H1 (cell line): ENCODE data around the gene CEP135. TPM values are rescaled to one million over a fixed set of nuclear protein-coding genes. Genes with fewer than 3 reads are reported as not detected.

Experiments
- CTCF ChIA-PET: fragments of 300-600 bp; sonication (Branson Sonifier 250); formaldehyde crosslinking; loops from one replicate; lab custom pipeline; 2021; ENCODE audit not compliant: partially characterized antibody; lab: Charles Lee
- POLR2A ChIA-PET: fragments of 300-600 bp; sonication (Branson Sonifier 250); formaldehyde crosslinking; loops from one replicate; lab custom pipeline; 2021; ENCODE audit warnings: inconsistent platforms; ENCODE audit not compliant: partially characterized antibody; lab: Charles Lee
- DNase-seq, 2 experiments: peaks; one replicate each; pipeline versions ENCODE4 v3.0.0 to v3.0.0-alpha.2; 2010 to 2022; ENCODE audit warnings: low spot score in 2 of 2, low read depth in 1 of 2, mixed read lengths in 1 of 2
- FAIRE-seq: peaks from 2 replicates; lab custom pipeline; 2011; peaks lifted over from hg19 to GRCh38; lab: Jason Lieb, UNC
- H2AFZ ChIP-seq: 2 replicates; pipeline ENCODE4 v1.8.1; 2012; ENCODE audit warnings: low read length, inconsistent platforms
- H2AK5ac ChIP-seq: 2 replicates; pipeline ENCODE4 v1.6.1; 2013; ENCODE audit warnings: low read depth, low read length
- H2BK120ac ChIP-seq: replicated peaks from 2 replicates; pipeline ENCODE3; 2013; ENCODE audit warnings: low read depth, low read length, inconsistent platforms
- H2BK12ac ChIP-seq: 2 replicates; pipeline ENCODE4 v1.6.1; 2013; ENCODE audit warnings: low read depth, low read length
- H2BK15ac ChIP-seq: 2 replicates; pipeline ENCODE4 v1.6.1; 2013; ENCODE audit warnings: low read length
- H2BK20ac ChIP-seq: 2 replicates; pipeline ENCODE4 v1.6.1; 2013; ENCODE audit warnings: low read length
- H2BK5ac ChIP-seq: 2 replicates; pipeline ENCODE4 v1.6.1; 2013; ENCODE audit warnings: low read depth, low read length
- H3K14ac ChIP-seq: 2 replicates; pipeline ENCODE4 v1.6.1; 2013; ENCODE audit warnings: inconsistent platforms; ENCODE audit not compliant: insufficient read length
- H3K18ac ChIP-seq: 2 replicates; pipeline ENCODE4 v1.6.1; 2013; ENCODE audit warnings: low read length; ENCODE audit errors: extremely low read depth
- H3K23ac ChIP-seq: 2 replicates; pipeline ENCODE4 v1.6.1; 2013; ENCODE audit warnings: inconsistent platforms; ENCODE audit not compliant: insufficient read length
- H3K23me2 ChIP-seq: 2 replicates; pipeline ENCODE4 v1.6.1; 2013; ENCODE audit warnings: low read depth, low read length
- H3K27ac ChIP-seq: 2 replicates; pipeline ENCODE4 v1.6.1; 2011; ENCODE audit warnings: low read depth, low read length, inconsistent platforms
- H3K27me3 ChIP-seq, 4 experiments: replicated peaks in 1 of 4; 1 replicate in 1 of 4; 2 replicates in 3 of 4; pipeline versions ENCODE4 v1.6.1 to v1.8.1; 2011 to 2013; ENCODE audit warnings: low read length in 3 of 4, mild to moderate bottlenecking in 3 of 4, inconsistent platforms in 2 of 4, mixed read lengths in 2 of 4, moderate library complexity in 1 of 4; ENCODE audit not compliant: control insufficient read depth in 3 of 4, insufficient read depth in 3 of 4; ENCODE audit errors: extremely low read depth in 1 of 4
- H3K36me3 ChIP-seq, 4 experiments: 2 replicates each; pipeline versions ENCODE4 v1.6.1 to v1.8.1; 2011 to 2013; ENCODE audit warnings: mild to moderate bottlenecking in 4 of 4, low read length in 3 of 4, moderate library complexity in 2 of 4, control low read depth in 1 of 4, inconsistent platforms in 1 of 4; ENCODE audit not compliant: insufficient read depth in 4 of 4, control insufficient read depth in 2 of 4
- H3K4ac ChIP-seq: replicated peaks from 2 replicates; pipeline ENCODE3; 2013; ENCODE audit warnings: low read length, low read depth, mixed read lengths, inconsistent platforms; ENCODE audit not compliant: insufficient read length
- H3K4me1 ChIP-seq, 4 experiments: replicated peaks in 1 of 4; 1 replicate in 1 of 4; 2 replicates in 3 of 4; pipeline versions ENCODE4 v1.6.1 to v1.8.1; 2011 to 2013; ENCODE audit warnings: low read length in 3 of 4, inconsistent platforms in 2 of 4, mixed read lengths in 1 of 4; ENCODE audit not compliant: insufficient read depth in 4 of 4, control insufficient read depth in 3 of 4
- H3K4me2 ChIP-seq, 2 experiments: 2 replicates each; pipeline versions ENCODE4 v1.6.1 to v1.8.1; 2011 to 2013; ENCODE audit warnings: low read depth in 2 of 2, low read length in 2 of 2, control low read depth in 1 of 2, inconsistent platforms in 1 of 2, mild to moderate bottlenecking in 1 of 2; ENCODE audit not compliant: insufficient read depth in 1 of 2
- H3K4me3 ChIP-seq, 4 experiments: fragments of 200-600, 300-600 bp in 1 of 4; sonication (generic), shearing (Covaris generic), sonication (Bioruptor Twin) in 1 of 4; 2 replicates each; pipeline versions ENCODE4 v1.5.1 to v1.8.1; 2011 to 2016; ENCODE audit warnings: low read length in 4 of 4, low read depth in 3 of 4, control low read depth in 2 of 4, inconsistent platforms in 2 of 4, mild to moderate bottlenecking in 2 of 4, mixed read lengths in 1 of 4, moderate library complexity in 1 of 4; ENCODE audit not compliant: insufficient read depth in 2 of 4; ENCODE audit errors: extremely low read depth in 1 of 4
- H3K56ac ChIP-seq: replicated peaks from 2 replicates; pipeline ENCODE3; 2013; ENCODE audit warnings: low read depth, mild to moderate bottlenecking, mixed read lengths, low read length, inconsistent platforms; ENCODE audit not compliant: insufficient read length
- H3K79me1 ChIP-seq: 2 replicates; pipeline ENCODE4 v1.6.1; 2013; ENCODE audit warnings: low read depth, low read length, control low read depth
- H3K79me2 ChIP-seq, 2 experiments: 2 replicates each; pipeline versions ENCODE4 v1.6.1 to v1.8.1; 2012 to 2013; ENCODE audit warnings: low read length in 2 of 2, mild to moderate bottlenecking in 2 of 2, inconsistent platforms in 1 of 2; ENCODE audit not compliant: insufficient read depth in 2 of 2, control insufficient read depth in 1 of 2
- H3K9ac ChIP-seq, 4 experiments: replicated peaks in 1 of 4; 1 replicate in 1 of 4; 2 replicates in 3 of 4; pipeline versions ENCODE4 v1.6.1 to v1.8.1; 2011 to 2013; ENCODE audit warnings: low read depth in 3 of 4, low read length in 3 of 4, control low read depth in 2 of 4, mild to moderate bottlenecking in 2 of 4, moderate library complexity in 2 of 4, inconsistent platforms in 1 of 4; ENCODE audit errors: extremely low read depth in 1 of 4
- H3K9me3 ChIP-seq, 2 experiments: 2 replicates each; pipeline versions ENCODE4 v1.6.1 to v1.8.1; 2012 to 2013; ENCODE audit warnings: mild to moderate bottlenecking in 2 of 2, moderate library complexity in 2 of 2, control low read depth in 1 of 2, inconsistent platforms in 1 of 2, low read depth in 1 of 2, low read length in 1 of 2, mixed read lengths in 1 of 2; ENCODE audit not compliant: insufficient read depth in 2 of 2
- H4K20me1 ChIP-seq, 2 experiments: replicated peaks in 1 of 2; 2 replicates each; pipeline versions ENCODE3 to v1.8.1; 2011 to 2013; ENCODE audit warnings: inconsistent platforms in 2 of 2, low read length in 2 of 2, mild to moderate bottlenecking in 1 of 2; ENCODE audit not compliant: insufficient read depth in 2 of 2, control insufficient read depth in 1 of 2
- H4K5ac ChIP-seq: 2 replicates; pipeline ENCODE4 v1.6.1; 2013; ENCODE audit warnings: low read length, low read depth, mixed read lengths, inconsistent platforms; ENCODE audit not compliant: insufficient read length
- H4K8ac ChIP-seq: 2 replicates; pipeline ENCODE4 v1.8.0; 2013; ENCODE audit warnings: mild to moderate bottlenecking, moderate library complexity, low read length, inconsistent platforms; ENCODE audit not compliant: insufficient read depth; ENCODE audit errors: extremely low read depth
- H4K91ac ChIP-seq: replicated peaks from 2 replicates; pipeline ENCODE3; 2013; ENCODE audit warnings: low read length, mixed read lengths, inconsistent platforms; ENCODE audit not compliant: insufficient read length
- ASH2L ChIP-seq: fragments of 200-600, 300-600 bp; sonication (generic); IDR thresholded peaks from one replicate; pipeline ENCODE4 v1.7.1; 2017; ENCODE audit warnings: low read length
- HDAC6 ChIP-seq: IDR thresholded peaks from one replicate; pipeline ENCODE4 v1.7.1; 2012; ENCODE audit warnings: low read depth, mild to moderate bottlenecking, inconsistent platforms, low read length, moderate library complexity
- PHF8 ChIP-seq: fragments of 200-600 bp; sonication (generic); conservative IDR thresholded peaks from 2 replicates; pipeline ENCODE4 v1.7.1; 2012; ENCODE audit warnings: low read depth, mild to moderate bottlenecking, inconsistent platforms, low read length, moderate library complexity
- SIX5 ChIP-seq: IDR thresholded peaks from 2 replicates; pipeline ENCODE4 v1.6.1; 2011; ENCODE audit warnings: mild to moderate bottlenecking, low read depth, low read length
- SP1 ChIP-seq: IDR thresholded peaks from 2 replicates; pipeline ENCODE4 v1.6.1; 2011; ENCODE audit warnings: low read depth, low read length
- TEAD4 ChIP-seq: IDR thresholded peaks from 2 replicates; pipeline ENCODE4 v1.6.1; 2012; ENCODE audit warnings: low read depth, low read length, inconsistent platforms, mixed read lengths
- WGBS, 2 experiments: shearing (Covaris generic) in 1 of 2; methylation state at CpG; one replicate each; pipeline versions ENCODE4 v1.1.6 to v1.1.7; 2013 to 2015; ENCODE audit warnings: low lambda C conversion rate in 2 of 2, mixed read lengths in 2 of 2, inconsistent platforms in 1 of 2, low coverage in 1 of 2, missing lambda C conversion rate in 1 of 2; ENCODE audit not compliant: insufficient replicate concordance in 2 of 2, insufficient coverage in 1 of 2, insufficient read length in 1 of 2; ENCODE audit errors: extremely low coverage in 1 of 2, missing lambda C conversion rate in 1 of 2; 5-methylcytosine and 5-hydroxymethylcytosine counted together
- polyA plus RNA-seq, 7 experiments: library from polyadenylated mRNA; depleted of rRNA in 3 of 7; stranded (reverse) in 5 of 7; unstranded in 2 of 7; fragments of >200 nt in 5 of 7; fragments of 200-250 nt in 2 of 7; gene quantifications; 1 replicate in 5 of 7; 2 replicates in 1 of 7; 4 replicates in 1 of 7; pipeline versions ENCODE4 v1.2.1 to v1.2.3, GENCODE V29; 2011 to 2013; ENCODE audit warnings: missing spikeins in 2 of 7, mixed read lengths in 2 of 7
- total RNA-seq: library from RNA; stranded (reverse); fragmentation: NEBNext Ultra II Directional; extraction: Animal tissue kit (Norgen Biotek cat#: 25700); gene quantifications from 2 replicates; pipeline ENCODE4 v1.2.1, GENCODE V29; 2021

CEP135 gene
- total and polyA plus RNA-seq, 2 of the 8 experiments (the other 6 are each of a cell fraction or from before 2014, with no cell fraction given) = 2.7 to 14.5 TPM

DNA sequence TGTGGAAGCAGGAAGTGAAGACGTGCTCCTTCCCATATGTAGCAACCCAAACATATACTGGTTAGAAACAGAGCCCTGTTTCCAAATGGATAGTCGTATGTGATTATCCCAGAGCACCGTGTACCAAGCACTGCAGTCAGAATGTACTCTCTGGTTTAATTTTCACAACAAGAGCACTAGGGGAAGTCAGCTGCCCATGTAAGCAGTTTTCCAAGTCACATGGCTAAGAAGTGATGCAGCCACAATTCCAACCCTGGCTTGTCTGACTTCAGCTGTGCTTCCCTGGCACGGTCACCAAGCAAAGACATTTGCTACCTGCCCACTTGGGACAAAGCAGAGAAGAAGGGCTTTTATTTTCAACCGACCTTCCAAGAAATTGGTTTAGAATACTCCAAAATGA is 28.2 kb upstream of the CEP135 start:
- Histone ChIP-seq H3K9ac (no peak overlapping the region), H3K36me3 (no peaks in the 10 kb centered on the region), H3K4me3 (no peak overlapping the region), H2BK5ac (no peak overlapping the region), H4K8ac (no peak overlapping the region), H2BK20ac (no peak overlapping the region), H4K91ac (no peak overlapping the region), H2BK15ac (no peak overlapping the region), H4K5ac (no peak overlapping the region), H3K79me2 (no peaks in the 10 kb centered on the region), H3K4me1 (no peaks in the 10 kb centered on the region), H3K23ac (no peak overlapping the region), H3K79me1 (no peaks in the 10 kb centered on the region), H3K9me3 (no peaks in the 10 kb centered on the region), H3K23me2 (no peaks in the 10 kb centered on the region; the same call in 1 of the 2 replicates), H2AK5ac (no peak overlapping the region), H3K56ac (no peak overlapping the region), H3K27me3 (no peaks in the 10 kb centered on the region), H2BK12ac (0 out of 2 replicates have a peak overlapping the region, but pooled peaks have one; percentile 7), H3K4me2 (no peak overlapping the region), H4K20me1 (no peaks in the 10 kb centered on the region), H3K4ac (no peak overlapping the region), H2AFZ (peak overlapping the region; percentile 90), H2BK120ac (no peak overlapping the region), H3K18ac (no peak overlapping the region), H3K14ac (no peak overlapping the region), H3K27ac (no peak overlapping the region)
- FAIRE-seq (no peak), DNase-seq (no peak)
- no peak for TF ChIP-seq SP1
- TF ChIP-seq HDAC6 = no peak
- TF ChIP-seq TEAD4 = no peak
- no peak for TF ChIP-seq SIX5
- no peak for TF ChIP-seq ASH2L
- TF ChIP-seq PHF8 = no peak
- WGBS, 2 experiments = 90% methylated on average over 5 of the region's 5 CpGs; no CpG with 5 or more reads in 1 of the 2 experiments
- ChIA-PET CTCF (interaction anchor here (0.7 to 1.1 kb wide), 2 partner anchors 12 to 37 kb away, joined by 3 to 4 read pairs; no protein-coding TSS in a partner anchor), POLR2A (interaction anchor here (0.6 to 1.9 kb wide), 2 partner anchors 466 to 515 kb away, joined by 4 read pairs; partner anchors contain the start of gene AASDH)
